GM21825 (cell line): ENCODE results near the gene MYLK.

Experiments used
- ATAC-seq: cut with Tn5 transposase; IDR thresholded peaks from one replicate; pipeline ENCODE4 v1.9.1; 2021; ENCODE audit warnings: mild to moderate bottlenecking, moderate library complexity; ENCODE audit not compliant: unreplicated experiment

MYLK gene

DNA sequence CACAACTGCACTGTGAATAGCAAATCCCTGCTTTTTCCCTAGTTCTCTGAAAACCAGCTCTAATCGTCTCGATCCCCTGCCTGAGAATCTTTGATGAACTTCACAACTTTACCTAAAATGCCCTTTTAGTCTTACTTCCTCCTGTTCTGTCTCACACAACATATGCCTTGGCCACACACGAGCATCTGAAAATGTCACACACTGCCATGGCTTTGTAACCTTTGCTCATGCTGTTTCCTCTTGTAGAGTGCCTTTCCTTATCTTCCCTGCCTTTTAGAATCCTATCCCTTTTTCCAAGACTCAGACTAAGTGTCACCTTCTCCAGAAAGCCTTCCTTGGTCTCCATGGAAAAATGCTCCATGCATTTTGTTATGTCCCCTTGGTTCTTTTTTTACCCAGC is 227.9 kb downstream of the MYLK start:
- ATAC-seq: no peak

DNA sequence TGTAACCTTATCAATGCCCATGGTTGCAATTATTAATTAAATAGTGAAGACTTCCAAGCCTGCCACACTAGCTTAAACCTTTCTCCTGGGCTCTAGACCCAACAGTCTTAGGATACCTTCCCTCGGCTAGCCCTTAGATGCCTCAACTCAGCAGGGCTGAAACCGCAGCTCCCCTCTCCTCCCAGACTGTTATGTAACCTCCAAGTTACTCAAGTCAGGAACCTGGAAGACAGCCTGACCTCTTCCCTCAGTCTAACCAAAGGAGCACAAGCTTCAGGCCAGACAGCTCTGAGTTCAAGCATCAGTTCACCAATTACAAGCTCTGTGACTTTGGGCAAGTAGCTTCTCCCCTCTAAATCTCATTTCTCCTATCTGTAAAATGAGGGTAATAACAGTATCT is 228.7 kb downstream of the MYLK start:
- ATAC-seq: no peak

DNA sequence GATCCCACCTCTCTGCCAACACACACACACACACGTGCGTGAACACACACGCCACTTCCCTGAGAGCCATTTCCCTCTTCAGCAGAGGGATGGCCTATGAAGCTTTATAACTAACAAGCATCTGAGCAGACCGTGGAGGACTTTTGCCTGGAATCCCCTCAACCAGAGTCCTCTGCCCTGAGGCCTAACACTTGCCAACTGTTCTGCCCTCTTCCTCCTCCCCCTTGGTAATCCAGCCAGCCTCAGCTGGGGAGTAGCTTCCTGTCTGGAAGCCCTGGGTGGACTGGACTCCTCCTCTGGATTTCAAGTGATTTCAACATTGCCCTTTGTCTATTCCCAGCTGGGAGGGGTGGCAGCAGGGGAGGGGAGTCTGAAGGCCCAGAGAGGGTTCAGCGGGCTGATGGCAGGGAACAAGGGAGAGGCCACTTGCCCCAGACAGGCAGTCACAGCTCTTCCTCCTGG is 230.9 kb downstream of the MYLK start:
- ATAC-seq: no peak

DNA sequence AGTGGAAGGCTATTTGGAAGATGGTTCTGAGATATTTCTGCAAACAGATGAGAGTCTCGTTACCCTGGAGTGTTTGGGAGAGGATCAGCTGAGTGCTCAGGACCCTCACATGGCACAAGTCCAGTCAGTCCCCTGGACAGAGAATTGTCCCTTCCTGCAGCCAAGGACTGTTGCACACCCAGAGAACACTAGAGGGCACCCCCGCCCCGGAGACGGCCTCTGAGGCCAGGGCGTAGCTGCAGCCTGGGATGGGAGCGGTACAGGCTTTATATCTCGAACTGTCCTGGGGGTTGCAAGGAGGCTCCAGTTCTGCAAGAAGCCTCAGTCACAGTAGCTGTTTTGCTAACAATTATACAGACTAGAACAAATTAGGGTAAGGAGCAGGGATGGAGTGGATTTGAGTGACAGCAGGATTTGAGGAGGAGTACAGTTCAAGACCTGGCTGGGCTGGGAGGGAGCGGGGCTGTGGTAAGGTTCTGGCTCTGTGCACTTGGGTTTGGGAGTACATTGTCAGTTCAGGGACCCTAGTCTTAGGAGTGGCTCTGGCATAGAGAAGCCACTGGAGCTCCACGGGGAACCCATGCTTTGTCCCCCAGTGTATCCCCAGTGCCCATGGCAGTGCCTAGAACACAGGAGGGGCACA is 231.7 kb downstream of the MYLK start:
- ATAC-seq: no peak

DNA sequence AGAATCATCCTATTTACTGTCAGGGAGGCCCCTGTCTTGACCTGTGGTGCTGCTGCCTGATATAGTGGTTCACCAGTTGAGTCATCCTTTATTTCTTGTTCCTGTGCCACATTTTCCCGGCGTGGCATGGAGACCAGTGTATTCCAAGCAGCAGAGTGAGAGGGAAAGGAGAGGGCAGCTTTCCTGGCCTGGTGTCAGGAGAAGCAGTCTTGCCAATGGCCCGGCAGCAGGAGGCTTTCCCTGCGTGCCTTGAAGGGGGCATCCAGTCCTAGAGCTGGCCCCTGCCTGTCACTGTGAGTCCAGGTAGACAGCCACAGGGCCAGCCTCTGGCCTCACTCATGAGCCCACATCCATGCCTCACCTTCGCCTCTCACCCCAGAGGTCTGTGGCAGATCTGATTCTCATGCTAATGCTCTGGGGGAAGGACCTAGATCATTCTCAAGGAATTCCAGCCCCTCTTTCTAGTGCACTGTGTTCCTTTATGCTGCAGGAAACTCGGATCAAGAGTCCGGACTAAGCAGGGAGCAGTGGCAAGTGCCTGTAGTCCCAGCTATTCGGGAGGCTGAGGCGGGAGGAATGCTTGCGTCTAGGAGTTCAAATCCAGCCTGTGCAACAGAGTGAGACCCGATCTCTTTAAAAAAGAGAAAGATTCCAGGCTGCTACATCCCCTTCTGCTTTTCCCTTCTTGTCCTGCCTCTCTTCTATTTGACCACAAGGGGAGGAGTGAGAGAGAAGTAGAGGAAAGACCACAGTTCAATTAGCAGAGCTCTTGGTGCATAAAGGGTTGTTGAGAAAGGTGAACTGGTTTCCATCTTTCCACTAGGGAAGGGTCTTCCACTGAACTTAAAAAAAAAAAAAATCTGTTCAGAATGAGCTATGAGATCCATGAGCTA is 232.4 kb downstream of the MYLK start:
- no peak for ATAC-seq

DNA sequence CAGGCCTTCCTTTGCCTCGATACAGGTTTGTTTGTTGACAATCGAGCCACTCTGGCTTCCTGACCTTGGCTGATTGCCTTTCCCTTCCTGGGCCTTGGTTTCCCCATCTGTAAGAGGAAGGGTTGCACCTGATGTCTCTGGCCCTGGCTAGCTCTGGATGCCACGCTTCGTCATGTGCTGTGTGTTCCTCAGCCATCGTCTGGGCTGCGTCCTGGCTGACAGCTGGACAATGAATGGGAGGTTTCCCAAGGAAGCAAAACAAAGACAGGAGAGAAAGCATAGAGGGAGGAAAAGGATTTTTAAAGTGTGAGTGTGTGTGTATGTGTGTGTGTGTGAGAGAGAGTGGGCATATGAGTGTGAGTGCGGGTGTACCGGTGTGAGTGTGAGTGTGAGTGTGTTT is 234.0 kb downstream of the MYLK start:
- ATAC-seq: no peak

DNA sequence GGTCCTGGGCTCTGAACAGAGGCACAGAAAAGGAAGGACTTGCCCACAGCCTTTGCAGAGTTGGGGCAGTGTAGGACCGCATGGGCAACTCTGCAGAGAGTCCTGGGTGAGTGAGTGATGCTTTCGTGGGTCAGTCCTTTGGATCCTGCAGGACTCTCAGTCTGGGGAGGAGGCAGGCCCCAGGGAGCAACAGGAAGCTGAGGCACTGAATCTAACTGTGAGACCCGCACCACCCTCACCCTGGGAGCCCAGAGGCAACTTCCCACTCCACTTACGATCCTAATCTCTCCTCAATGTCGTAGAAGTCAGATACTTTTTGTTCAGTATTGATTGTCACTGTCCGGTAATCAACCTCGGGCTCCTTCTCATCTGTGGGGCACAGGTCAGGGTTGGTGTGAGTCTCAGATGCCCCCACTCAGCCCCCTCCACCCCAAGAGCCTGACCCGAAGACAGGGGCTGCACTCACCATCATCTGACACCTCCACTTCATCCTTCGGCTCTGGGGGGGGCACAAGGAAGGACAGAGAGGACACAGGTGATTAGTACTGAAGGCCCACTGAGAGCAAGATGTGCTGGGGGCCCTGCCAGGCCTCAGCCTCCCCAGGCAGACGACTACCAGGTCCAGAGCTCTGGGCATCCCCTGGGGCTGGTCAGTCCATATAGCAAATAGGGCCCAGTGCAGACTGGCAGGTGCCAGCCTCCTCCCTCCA is 235.3 kb downstream of the MYLK start:
- no peak for ATAC-seq

DNA sequence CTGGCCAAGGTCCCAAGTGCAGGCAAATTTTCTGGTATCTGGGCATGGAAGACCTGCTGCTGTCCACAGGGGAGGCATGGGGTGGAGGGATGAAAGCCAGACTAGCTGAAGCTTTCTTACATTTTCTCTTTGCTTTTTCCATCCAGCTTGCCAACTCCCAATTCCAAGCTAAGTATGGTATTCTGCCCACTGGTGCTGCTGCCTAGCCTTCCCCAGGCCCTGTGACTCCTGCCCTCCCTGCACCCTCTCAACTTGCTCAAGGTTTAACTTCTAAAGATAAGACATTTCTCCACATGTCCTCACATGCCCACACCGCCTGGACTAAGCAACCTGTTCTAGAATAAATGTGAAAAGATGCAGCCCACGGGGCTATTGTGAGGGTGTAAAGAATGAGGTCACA is 239.8 kb downstream of the MYLK start:
- no peak for ATAC-seq

DNA sequence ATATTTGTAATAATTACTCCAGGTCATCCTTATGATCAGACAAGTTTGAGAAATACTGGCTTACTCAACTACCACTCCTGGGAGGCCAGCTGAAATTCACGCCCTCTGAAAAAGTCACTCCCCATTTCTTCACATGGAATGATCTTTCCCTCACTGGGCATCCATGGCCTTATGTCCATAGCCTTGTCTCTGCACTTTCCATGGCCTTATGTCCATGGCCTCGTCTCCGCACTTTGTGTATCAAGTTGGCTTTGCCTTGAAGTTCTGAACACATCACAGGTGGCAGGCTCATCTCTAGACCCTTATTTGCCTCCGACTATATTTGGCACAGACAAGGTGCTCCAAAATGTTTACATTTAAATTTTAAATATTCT is 241.2 kb downstream of the MYLK start:
- ATAC-seq: no peak

DNA sequence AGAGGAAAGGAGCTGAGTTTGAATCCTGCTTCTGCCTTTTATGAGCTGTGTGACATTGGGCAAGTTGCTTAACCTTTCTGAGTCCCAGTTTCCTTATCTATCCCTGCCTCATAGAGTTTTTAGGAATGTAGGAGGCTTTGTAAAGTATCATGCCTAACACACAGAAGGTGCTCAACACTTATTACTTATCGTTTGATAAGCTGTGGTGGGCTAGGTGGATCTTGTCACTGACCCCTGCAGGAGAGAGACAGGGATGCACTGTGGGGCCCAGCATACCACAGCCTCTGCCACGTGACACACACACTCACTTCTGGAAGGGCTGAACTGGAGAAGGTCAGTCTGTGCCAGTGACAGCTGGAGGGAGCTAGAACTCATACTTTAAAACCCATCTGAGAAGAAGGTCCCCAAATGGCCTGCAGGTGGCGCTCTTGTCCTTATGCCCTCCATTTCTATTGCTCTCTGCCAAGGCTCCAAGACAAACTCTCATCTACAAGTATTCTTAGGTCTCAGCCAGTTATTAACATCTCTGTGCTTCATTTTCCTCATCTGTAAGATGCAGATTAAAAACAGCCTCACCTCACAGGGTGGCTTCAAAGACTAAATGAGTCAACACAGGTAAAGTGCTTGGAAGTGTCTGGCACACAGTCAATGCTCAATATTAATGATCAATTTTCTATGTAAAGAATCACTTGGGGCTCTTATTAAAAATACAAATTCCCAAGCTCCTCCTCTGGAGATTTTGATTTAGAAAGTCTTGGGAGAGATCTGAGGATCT is 241.8 kb downstream of the MYLK start:
- peak; percentile 93 for ATAC-seq

DNA sequence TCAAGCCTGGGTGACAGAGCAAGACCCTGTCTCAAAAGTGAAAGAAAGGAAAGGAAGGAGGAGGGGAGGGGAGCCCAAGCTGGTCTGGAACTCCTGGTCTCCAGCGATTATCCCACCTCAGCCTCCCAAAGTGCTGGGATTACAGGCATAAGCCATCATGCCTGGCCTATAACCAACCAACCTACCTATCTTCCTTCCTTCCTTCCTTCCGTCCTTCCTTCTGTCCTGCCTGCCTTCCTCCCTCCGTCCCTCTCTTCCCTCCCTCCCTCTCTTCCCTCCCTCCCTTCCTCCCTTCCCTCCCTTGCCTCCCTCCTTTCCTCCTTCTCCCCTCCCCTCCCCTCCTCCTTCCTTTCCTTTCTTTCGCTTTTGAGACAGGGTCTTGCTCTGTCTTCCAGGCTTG is 242.6 kb downstream of the MYLK start:
- no peak for ATAC-seq

DNA sequence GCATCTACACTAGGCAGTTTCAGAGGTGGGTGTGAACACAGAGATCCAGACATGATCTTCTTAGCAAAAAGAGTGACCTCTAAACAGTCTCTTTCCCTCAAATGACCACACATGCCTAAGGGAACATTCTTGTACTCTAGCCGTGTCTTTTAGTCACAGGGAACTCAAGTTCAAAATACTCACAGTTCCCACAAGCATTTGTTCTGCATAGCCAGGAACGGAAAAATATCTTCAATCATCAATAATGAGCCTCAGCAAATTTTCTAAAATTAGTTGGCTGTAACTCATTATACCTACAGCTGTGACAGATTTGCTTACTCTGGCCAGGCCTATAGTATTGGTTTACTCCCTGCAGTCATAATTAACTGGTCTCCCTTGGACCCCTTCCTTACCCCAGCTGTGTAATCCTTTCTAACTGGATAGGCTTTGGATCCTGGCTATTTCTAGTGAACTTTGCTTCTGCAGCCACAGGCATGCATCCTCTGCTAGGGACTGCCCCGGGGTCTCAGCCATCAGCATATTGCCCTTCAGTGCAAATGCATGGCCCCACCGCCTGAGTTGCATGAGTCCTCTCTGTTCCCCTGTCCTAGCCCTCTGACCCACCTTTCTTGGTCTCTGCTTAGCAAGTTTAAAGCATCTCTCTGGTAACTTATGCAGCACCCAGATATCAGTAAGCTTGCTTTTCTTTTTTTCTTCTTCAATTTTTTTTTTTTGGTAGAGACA is 243.2 kb downstream of the MYLK start:
- ATAC-seq: no peak

DNA sequence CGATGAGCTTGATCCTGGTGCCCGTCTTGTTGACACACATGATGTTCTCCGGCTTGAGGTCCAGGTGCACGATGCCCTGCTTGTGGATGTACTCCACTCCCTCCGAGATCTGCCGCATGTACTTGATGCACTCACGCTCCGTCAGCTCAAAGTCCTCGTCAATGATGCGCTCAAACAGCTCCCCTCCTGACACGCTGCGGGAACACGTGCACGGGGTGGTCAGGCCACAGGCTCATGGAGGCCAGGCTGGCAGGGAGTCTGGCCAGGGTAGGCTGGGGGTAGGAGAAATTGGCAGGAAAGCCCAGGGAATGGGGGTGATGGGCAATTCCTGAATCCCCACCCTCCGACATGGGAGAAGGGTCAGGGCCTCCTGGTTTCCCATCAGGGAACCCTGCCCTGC is 243.8 kb downstream of the MYLK start:
- ATAC-seq: no peak

DNA sequence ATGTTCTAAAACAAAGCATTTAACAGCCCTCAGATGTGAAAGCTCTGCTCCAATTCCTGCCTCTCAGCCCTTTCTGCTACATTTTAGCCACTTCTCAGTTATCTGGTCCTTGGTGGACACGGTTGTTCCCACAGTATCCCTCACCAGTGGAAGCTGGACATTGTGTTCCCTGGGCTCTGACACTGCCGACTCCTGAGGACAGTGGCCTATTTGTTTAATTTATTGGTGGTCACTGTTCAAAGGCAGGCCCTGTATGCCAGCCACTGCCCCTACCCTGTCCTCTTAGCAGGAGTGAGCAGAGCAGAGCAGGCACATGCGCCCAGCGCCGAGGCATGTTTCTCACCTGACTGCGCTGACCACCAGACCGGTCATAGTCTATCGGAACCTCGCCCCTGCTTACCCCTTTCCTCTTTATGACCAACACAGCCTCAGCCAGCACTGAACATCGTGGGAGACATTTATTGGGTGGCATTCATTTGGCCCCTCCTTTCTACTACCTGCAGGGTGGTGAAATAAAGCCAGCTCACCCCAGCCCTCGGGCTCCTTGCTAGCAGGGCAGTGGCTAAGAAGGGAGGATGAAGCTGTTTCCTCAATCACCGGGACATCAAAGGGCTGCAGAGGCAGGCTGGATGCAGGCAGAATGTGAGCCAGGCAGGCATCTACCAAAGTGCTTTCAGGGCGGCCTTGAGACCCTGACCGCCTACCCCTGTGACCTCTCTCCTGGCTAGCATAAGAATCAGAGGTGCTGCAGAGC is 245.0 kb downstream of the MYLK start:
- no peak for ATAC-seq

DNA sequence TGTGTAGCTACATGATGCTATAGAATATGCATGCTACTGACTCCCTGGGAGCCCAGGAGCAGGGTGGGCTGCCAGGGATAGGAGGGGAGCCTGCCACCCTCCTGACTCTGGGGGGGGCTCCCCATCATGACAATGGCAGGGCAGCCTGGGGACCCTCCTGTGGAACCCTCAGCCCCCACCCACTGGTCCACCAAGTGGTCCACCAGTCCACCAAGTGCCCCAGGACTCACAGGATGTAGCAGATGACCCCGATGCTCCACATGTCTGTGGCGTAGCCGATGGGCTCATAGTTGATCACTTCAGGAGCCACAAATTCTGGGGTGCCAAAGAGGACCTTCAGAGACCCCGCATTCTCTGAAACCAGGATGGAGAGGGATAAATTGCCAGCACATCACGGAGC is 246.3 kb downstream of the MYLK start:
- ATAC-seq: no peak

DNA sequence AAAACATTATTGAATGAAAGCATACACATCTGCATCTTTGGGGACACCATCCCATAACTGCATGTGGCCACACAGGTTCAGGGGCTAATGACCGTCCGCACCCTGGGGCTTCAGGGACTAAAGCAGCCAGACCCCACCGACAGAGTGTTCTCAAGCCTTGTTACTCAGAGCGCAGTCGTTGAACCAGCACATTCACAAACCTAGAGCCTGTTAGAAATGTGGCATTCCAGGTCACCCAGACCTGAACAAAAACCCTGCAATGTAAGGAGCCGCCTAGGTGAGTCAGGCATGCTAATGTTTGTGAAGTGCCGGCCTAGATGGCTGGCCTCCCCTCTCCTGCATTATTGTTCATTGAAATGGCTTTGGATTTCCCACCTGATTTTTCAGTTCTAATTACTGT is 247.0 kb downstream of the MYLK start:
- no peak for ATAC-seq

DNA sequence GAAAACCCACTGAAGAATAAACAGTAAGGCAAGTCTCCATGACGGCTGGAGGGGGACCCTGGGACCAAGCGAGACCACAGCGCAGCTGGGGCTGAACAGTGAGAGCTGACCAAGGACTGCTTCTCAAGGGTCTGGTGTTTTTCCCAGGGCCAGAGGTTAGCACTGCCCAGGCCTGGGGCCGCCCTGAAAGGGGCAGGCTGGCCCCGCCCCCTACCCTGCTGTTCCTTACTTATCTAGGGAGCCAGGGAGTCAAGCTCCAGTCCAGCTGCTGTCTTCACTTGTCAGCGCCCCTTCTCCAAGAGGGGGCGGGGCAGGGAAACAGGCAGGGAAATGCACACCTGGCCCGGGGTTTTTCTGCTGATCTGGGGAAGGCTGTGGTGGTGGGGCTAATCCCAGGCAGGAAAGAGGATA is 247.7 kb downstream of the MYLK start:
- ATAC-seq: no peak

DNA sequence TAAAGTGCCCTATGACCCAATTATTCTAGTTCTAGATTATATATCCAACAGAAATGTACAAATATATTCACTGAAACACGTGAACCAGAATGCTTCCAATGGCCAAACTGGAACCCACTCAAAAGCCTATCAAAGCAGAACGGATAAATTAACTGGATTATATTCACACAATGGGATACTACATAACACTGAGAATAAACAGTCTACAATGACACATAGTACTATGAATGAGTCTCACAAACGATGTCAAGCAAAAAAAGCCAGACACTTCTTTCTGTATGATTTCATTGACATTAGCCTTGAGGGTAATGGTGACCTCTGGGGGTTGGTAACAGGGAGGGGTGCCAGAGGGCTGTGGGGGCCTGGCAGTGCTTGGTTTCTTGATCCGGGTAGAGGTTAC is 248.4 kb downstream of the MYLK start:
- no peak for ATAC-seq

DNA sequence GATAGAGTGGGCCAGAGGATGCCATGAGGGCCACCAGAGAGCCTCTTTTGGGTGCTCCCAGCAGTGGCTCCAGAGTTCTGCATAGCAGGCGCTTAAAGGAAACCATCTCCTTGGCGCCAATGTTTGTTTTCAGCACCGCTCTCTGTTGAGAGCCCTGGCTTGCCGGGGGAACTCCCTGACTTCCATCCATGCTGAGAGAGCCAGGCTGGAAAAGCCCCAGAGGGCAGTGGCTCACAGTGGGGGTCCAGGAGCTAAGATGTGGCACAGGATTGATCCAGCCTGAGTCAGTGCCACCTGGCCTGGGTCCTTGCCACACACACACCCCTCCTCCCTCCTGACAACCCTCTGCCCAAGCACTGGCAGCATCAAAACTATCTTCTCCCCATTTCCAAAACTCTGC is 248.9 kb downstream of the MYLK start:
- ATAC-seq: no peak
